DOHH2 (cell line): Measurements from ENCODE around the gene LBH.

ENCODE experiments used
- EZH2phosphoT487 ChIP-seq: fragments of 200-600 bp; sonication (generic); IDR thresholded peaks from 2 replicates; pipeline ENCODE4 v1.6.1; 2017; ENCODE audit warnings: borderline replicate concordance, mild to moderate bottlenecking, antibody characterized with exemption, low read length, moderate library complexity, mixed read lengths
- TF ChIP-seq, protein P1 (sequence below): fragments of 200-600 bp; sonication (generic); IDR thresholded peaks from one replicate; pipeline ENCODE4 v1.5.1; 2014; ENCODE audit warnings: antibody characterized with exemption, mild to moderate bottlenecking, low read depth, low read length; ENCODE audit not compliant: poor library complexity, severe bottlenecking

DNA sequence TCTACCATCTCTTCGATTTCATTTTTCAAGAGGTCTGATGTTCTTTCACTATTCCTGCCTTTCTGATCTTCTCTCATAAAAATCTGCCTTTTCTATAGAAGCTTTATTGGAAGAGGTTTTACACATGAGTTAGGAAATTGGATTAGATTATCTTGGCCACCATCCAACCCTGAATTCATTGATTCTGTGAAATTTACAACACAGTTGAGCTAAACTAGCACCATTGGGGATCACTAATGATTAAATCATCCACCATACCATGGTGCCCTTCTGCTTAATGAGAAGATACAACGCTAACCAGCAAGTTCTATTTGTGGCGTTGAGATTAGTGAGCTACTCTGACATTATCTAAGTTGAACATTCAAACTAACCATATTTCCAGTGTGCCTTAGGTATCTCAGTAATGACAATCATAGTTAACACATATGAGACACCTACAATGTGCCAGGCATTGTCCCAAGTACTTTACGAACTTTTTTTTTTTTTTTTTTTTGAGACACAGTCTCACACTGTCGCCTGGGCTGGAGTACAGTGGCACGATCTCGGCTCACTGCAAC, 17.3 kb upstream of the LBH start:
- TF ChIP-seq, protein P1, sequence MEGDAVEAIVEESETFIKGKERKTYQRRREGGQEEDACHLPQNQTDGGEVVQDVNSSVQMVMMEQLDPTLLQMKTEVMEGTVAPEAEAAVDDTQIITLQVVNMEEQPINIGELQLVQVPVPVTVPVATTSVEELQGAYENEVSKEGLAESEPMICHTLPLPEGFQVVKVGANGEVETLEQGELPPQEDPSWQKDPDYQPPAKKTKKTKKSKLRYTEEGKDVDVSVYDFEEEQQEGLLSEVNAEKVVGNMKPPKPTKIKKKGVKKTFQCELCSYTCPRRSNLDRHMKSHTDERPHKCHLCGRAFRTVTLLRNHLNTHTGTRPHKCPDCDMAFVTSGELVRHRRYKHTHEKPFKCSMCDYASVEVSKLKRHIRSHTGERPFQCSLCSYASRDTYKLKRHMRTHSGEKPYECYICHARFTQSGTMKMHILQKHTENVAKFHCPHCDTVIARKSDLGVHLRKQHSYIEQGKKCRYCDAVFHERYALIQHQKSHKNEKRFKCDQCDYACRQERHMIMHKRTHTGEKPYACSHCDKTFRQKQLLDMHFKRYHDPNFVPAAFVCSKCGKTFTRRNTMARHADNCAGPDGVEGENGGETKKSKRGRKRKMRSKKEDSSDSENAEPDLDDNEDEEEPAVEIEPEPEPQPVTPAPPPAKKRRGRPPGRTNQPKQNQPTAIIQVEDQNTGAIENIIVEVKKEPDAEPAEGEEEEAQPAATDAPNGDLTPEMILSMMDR: no peak
- TF ChIP-seq EZH2phosphoT487: no peak
